NT2/D1 (cell line): ENCODE results near the gene N4BP2.

ENCODE experiments used
- DNase-seq: peaks from one replicate; pipeline ENCODE4 v3.0.0-alpha.2; 2011; ENCODE audit warnings: low read depth, low spot score
- H3K27me3 ChIP-seq: 2 replicates; pipeline ENCODE4 v1.6.0; 2011; ENCODE audit warnings: mild to moderate bottlenecking; ENCODE audit not compliant: insufficient read length, insufficient read depth
- H3K36me3 ChIP-seq: 2 replicates; pipeline ENCODE4 v1.6.1; 2011; ENCODE audit warnings: mild to moderate bottlenecking, low read length, mixed read lengths; ENCODE audit not compliant: insufficient read depth, insufficient read length
- H3K4me1 ChIP-seq: 2 replicates; pipeline ENCODE4 v1.5.1; 2011; ENCODE audit not compliant: insufficient read depth, insufficient read length
- H3K4me3 ChIP-seq: 2 replicates; pipeline ENCODE4 v1.5.1; 2011; ENCODE audit warnings: low read depth; ENCODE audit not compliant: insufficient read length
- H3K9ac ChIP-seq: 2 replicates; pipeline ENCODE4 v1.6.0; 2011; ENCODE audit warnings: low read depth; ENCODE audit not compliant: insufficient read length
- H3K9me3 ChIP-seq: 2 replicates; pipeline ENCODE4 v1.5.1; 2011; ENCODE audit warnings: mild to moderate bottlenecking, low read length; ENCODE audit not compliant: insufficient read depth
- SUZ12 ChIP-seq: IDR thresholded peaks from 2 replicates; pipeline ENCODE4 v1.6.1; 2011; ENCODE audit not compliant: insufficient read length, insufficient read depth; ENCODE audit errors: extremely low read depth
- YY1 ChIP-seq: IDR thresholded peaks from 2 replicates; pipeline ENCODE4 v1.6.1; 2011; ENCODE audit not compliant: insufficient read length, insufficient read depth
- ZNF274 ChIP-seq: IDR thresholded peaks from 2 replicates; pipeline ENCODE4 v1.6.1; 2011; ENCODE audit warnings: mild to moderate bottlenecking, low read depth, low read length

Gene N4BP2

DNA sequence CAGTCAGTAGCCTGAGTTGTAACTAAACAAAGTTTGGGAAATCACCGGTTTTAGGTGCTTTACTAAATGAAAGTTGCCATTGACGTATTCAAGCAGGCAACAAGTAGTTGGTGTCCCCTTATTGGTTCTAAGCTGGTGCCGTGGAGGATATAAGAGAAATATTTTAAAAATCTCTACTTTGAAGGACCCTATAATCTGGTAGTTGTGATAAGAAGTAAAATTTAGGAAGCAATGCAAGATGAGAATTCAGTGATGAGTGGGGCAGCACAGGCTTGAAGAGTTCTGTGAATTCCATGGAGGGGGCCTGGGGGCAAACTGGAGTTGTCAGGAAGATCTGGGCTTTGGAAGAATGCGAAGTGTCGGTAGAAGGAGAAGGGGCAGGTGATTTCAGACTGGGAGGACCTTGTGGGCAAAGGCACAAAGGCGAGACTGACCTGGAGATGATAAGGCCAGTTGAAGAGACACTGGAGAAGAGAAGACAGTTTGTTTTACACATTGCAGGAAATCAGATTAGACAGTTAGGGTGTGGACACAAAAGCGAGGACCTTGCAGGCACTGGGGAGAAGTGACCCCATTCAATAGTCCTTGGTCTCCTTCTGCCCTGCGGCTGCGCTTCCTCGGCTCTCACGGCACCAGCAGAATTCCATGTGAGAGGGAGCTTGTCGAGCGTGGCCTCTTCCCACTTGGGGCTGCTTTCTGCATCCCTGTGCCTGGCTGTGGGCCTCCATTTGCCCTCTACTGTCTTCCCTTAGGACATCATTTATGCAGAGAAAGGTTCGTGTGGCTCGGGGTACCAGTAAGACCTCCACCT lies 141.4 kb downstream of the N4BP2 start:
- Histone ChIP-seq H3K4me3 (no peak overlapping the region), H3K9ac (no peak overlapping the region), H3K9me3 (no peaks in the 10 kb centered on the region), H3K36me3 (no peaks in the 10 kb centered on the region), H3K4me1 (peaks cover 5% of the 10 kb centered on the region), H3K27me3 (no peaks in the 10 kb centered on the region)
- TF ChIP-seq SUZ12 (no peak), YY1 (no peak), ZNF274 (no peak)
- DNase-seq: no peak

DNA sequence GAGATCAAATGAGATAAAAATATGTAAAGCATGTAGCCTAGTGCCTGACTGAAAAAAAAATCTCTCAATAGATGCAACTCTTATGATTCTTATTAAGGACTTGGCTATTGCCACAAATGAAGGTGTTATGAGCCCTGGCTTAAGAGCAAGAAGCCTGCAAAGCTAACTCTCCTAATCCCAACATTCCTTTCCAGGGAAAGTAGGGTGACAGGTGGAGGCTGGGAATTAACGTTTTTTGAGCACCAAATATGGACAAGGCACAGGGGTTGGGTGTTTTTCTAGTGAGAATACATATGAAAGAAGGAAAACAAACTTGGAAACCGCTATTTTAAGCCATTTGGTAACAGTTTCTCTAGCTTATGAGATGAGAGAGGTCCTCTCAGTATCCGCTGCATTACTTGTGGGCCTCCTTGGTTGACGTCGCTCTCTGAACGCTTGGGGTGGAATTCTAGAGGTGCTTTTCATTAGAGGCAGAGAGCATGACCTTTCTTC lies 142.6 kb downstream of the N4BP2 start:
- no peaks in the 10 kb centered on the region for H3K36me3 ChIP-seq
- H3K4me1 ChIP-seq: peaks cover 5% of the 10 kb centered on the region
- H3K27me3 ChIP-seq: no peaks in the 10 kb centered on the region
- DNase-seq: no peak
- TF ChIP-seq SUZ12: no peak
- no peak for TF ChIP-seq YY1
- no peak for TF ChIP-seq ZNF274
- H3K9me3 ChIP-seq: no peaks in the 10 kb centered on the region
- H3K9ac ChIP-seq: no peak overlapping the region
- H3K4me3 ChIP-seq: no peak overlapping the region

DNA sequence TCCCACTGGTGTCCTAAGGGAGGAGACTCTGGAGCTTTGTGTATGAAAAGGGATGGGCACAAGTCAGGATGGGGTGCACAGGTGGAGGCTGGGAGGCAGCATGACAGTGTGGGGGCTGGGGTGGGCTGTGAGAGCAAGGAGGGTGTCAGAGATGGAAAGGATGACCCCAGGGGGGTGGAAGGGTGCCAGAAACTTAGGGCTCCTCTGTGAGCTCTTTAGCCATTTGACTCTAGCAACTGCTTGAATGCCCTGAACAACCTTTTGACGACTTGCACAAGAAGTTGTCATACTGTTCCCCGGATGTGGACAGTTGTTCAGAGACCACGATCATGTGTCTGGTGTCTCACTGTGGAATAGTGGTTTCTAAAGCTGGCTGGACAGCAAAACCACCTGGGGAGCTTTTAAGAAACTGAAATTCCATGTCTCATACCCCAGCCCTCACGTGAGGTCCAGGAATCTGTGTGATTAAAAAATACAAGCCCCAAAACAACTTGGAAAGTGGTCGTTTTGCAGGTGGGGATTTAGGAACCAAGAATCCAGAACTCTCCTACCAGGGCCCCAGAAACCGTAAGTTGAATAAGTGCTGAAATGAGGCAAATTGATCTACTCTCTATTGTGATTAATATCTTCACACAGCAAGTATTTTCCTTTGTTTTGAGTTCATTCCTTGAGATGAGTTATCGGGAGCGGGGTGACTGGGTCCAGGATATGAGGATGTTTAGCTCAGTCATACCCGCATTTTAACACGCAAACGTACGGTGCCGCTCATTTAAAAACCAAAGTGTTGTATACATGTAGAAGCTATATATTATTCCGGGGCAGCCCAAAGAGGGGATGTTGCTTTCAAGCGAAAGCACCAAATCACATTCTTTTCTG lies 143.6 kb downstream of the N4BP2 start:
- Histone ChIP-seq H3K36me3 (no peaks in the 10 kb centered on the region), H3K27me3 (no peaks in the 10 kb centered on the region), H3K9ac (no peak overlapping the region), H3K4me3 (no peak overlapping the region), H3K4me1 (peaks cover 5% of the 10 kb centered on the region), H3K9me3 (no peaks in the 10 kb centered on the region)
- no peak for DNase-seq
- TF ChIP-seq SUZ12: no peak
- TF ChIP-seq ZNF274: no peak
- no peak for TF ChIP-seq YY1

DNA sequence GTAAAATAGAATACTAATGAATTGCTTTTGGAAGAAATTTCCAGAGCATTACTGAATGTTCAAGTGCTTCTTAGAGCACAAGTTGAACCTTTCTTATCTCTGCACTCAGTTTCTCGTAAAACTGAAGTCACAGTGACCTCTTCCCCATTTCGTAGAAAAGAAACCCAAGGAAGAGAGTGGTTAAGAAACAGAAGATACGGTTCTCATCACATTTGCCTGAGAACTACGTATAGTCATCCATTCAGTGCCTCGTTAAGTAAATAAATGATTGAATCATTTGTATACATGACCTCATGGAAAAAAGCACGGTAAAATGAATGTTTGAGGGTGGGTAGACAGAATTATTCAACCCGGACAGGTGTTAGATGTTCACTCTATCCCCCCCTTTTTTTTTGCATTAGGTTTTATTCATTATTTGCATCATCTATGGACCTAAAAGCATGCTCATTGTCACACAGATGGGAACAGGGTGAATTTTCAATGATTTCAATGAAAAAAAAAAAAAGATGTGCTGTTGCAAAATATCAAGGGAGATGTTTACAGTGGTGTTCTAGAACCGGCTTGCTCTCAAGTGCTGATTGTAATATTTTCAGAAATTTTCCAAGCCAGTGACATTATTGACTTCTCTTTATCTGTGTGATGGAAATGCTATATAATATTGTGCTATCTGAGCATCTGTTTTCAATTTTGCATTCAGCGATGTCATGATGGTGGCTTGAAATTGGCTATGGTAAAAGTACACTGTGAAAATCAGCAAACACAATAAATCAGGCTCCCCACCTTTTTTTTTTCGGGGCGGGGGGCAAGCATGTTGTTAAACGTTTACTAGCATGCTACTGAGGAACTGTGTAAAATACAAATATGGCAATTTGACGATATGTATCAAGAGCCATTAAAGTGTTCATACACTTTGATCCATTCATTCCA lies 144.5 kb downstream of the N4BP2 start:
- H3K9ac ChIP-seq: no peak overlapping the region
- no peak for DNase-seq
- TF ChIP-seq ZNF274 (no peak), YY1 (no peak), SUZ12 (no peak)
- H3K4me3 ChIP-seq: no peak overlapping the region
- no peaks in the 10 kb centered on the region for H3K9me3 ChIP-seq
- no peaks in the 10 kb centered on the region for H3K27me3 ChIP-seq
- peaks cover 5% of the 10 kb centered on the region for H3K4me1 ChIP-seq
- no peaks in the 10 kb centered on the region for H3K36me3 ChIP-seq

DNA sequence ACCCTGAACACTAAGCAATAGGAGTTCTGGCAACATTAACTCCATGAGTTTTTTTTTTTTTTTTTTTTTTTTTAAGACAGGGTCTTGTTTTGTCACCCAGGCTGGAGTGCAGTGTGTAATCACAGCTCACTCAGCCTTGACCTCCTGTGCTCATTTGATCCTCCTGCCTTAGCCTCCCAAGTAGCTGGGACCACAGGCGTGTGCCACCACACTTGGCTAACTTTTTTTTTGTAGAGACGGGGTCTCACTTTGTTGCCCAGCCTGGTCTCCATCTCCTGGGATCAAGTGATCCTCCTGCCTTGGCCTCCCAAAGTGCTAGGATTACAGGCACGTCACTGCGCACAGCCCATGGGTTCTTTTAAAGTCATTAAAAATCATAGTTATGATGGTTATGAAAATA lies 145.2 kb downstream of the N4BP2 start:
- Histone ChIP-seq H3K36me3 (no peaks in the 10 kb centered on the region), H3K9me3 (no peaks in the 10 kb centered on the region), H3K27me3 (no peaks in the 10 kb centered on the region), H3K4me3 (no peak overlapping the region), H3K9ac (no peak overlapping the region), H3K4me1 (peaks cover 3% of the 10 kb centered on the region)
- no peak for DNase-seq
- TF ChIP-seq SUZ12 (no peak), YY1 (no peak), ZNF274 (no peak)

DNA sequence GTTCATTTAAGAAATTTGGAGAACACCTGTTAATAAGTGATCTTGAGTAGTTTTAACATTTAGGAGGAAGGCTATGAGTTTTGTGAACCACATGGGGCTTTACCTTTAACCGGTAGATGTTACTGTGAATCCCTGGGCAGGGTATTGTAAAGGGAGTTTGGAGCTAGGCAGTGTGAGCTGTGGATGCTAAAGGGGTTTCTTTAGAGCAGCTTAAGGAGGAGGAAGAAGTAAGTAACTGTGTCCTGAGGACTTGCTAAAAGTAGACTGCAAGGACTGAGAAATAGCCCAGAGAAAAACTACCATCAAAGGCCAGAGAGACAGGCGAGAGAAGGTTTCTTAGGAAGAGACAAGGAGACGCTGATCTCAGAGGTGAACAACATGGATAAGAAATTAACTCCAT lies 145.8 kb downstream of the N4BP2 start:
- TF ChIP-seq ZNF274: no peak
- no peak for TF ChIP-seq YY1
- TF ChIP-seq SUZ12: no peak
- H3K4me3 ChIP-seq: no peak overlapping the region
- DNase-seq: no peak
- H3K36me3 ChIP-seq: no peaks in the 10 kb centered on the region
- H3K4me1 ChIP-seq: peaks cover 3% of the 10 kb centered on the region
- no peaks in the 10 kb centered on the region for H3K9me3 ChIP-seq
- no peak overlapping the region for H3K9ac ChIP-seq
- no peaks in the 10 kb centered on the region for H3K27me3 ChIP-seq
